HepG2 (cell line): ENCODE measurements around the gene NAV1. TPM values are rescaled to one million over a fixed set of nuclear protein-coding genes. Genes with fewer than 3 reads are reported as not detected.
A peak's percentile ranks its signal among the peaks of the same experiment; 100 is the strongest.

Experiments used
- ATF6 ChIP-seq: sonication (generic); formaldehyde crosslinking; conservative IDR thresholded peaks from 2 replicates; pipeline ENCODE4 v1.4.0; 2020; ENCODE audit warnings: missing genetic modification reagents
- CC2D1A ChIP-seq: sonication (generic); formaldehyde crosslinking; IDR thresholded peaks from 2 replicates; pipeline ENCODE4 v1.8.1; 2023; ENCODE audit warnings: mild to moderate bottlenecking, missing genetic modification reagents
- FOXA3 ChIP-seq: IDR thresholded peaks from 2 replicates; pipeline ENCODE4 v1.6.1; 2016; ENCODE audit warnings: missing genetic modification reagents, missing compliant biosample characterization
- FOXP1 ChIP-seq, 2 experiments: fragments of 450-650 bp in 1 of 2; IDR thresholded peaks; 2 replicates each; pipeline ENCODE4 v1.6.1; 2017 to 2018; ENCODE audit warnings: antibody characterized with exemption in 1 of 2
- HMG20B ChIP-seq: conservative IDR thresholded peaks from 2 replicates; pipeline ENCODE4 v1.6.1; 2016; ENCODE audit warnings: missing genetic modification reagents, missing compliant biosample characterization
- HNRNPLL ChIP-seq: fragments of 200-400 bp; formaldehyde crosslinking; IDR thresholded peaks from 2 replicates; pipeline ENCODE4 v1.6.1; 2017; ENCODE audit warnings: mild to moderate bottlenecking, low read depth, low read length; ENCODE audit not compliant: poor library complexity, severe bottlenecking
- KIAA2018 ChIP-seq: sonication (generic); formaldehyde crosslinking; IDR thresholded peaks from 2 replicates; pipeline ENCODE4 v1.5.0; 2020; ENCODE audit warnings: mild to moderate bottlenecking, missing genetic modification reagents, borderline replicate concordance
- TEF ChIP-seq: sonication (generic); formaldehyde crosslinking; IDR thresholded peaks from 2 replicates; pipeline ENCODE4 v1.5.0; 2020; ENCODE audit warnings: missing genetic modification reagents
- YEATS2 ChIP-seq: sonication (generic); formaldehyde crosslinking; IDR thresholded peaks from 2 replicates; pipeline ENCODE4 v1.4.0; 2020; ENCODE audit warnings: missing genetic modification reagents, borderline replicate concordance
- ZBTB21 ChIP-seq: sonication (generic); formaldehyde crosslinking; IDR thresholded peaks from 2 replicates; pipeline ENCODE4 v1.4.0; 2020; ENCODE audit warnings: missing genetic modification reagents
- ZBTB3 ChIP-seq: sonication (generic); formaldehyde crosslinking; IDR thresholded peaks from 2 replicates; pipeline ENCODE4 v1.4.0; 2020; ENCODE audit warnings: low read depth, mild to moderate bottlenecking, moderate library complexity, missing genetic modification reagents, borderline replicate concordance
- ZFP91 ChIP-seq: sonication (generic); formaldehyde crosslinking; IDR thresholded peaks from 2 replicates; pipeline ENCODE4 v1.9.0; 2022; ENCODE audit warnings: missing genetic modification reagents, mild to moderate bottlenecking, borderline replicate concordance
- ZFY ChIP-seq: sonication (generic); formaldehyde crosslinking; IDR thresholded peaks from 2 replicates; pipeline ENCODE4 v1.4.0; 2020; ENCODE audit warnings: missing genetic modification reagents
- ZKSCAN1 ChIP-seq: fragments of 150-350 bp; IDR thresholded peaks from 2 replicates; pipeline ENCODE4 v1.6.1; 2014; ENCODE audit warnings: low read length
- ZNF567 ChIP-seq: sonication (generic); formaldehyde crosslinking; IDR thresholded peaks from 2 replicates; pipeline ENCODE4 v1.8.1; 2023; ENCODE audit warnings: mild to moderate bottlenecking, missing genetic modification reagents, borderline replicate concordance
- ZNF570 ChIP-seq: sonication (generic); formaldehyde crosslinking; IDR thresholded peaks from 2 replicates; pipeline ENCODE4 v1.4.0; 2020; ENCODE audit warnings: mild to moderate bottlenecking, missing genetic modification reagents, borderline replicate concordance
- ZNF784 ChIP-seq: sonication (generic); formaldehyde crosslinking; IDR thresholded peaks from 2 replicates; pipeline ENCODE4 v1.5.1; 2020; ENCODE audit warnings: missing genetic modification reagents, mild to moderate bottlenecking, borderline replicate concordance
- polyA plus RNA-seq, 8 experiments: library from polyadenylated mRNA; depleted of rRNA in 3 of 8; stranded (reverse) in 7 of 8; unstranded in 1 of 8; fragments of >200 nt; fragmentation: Illumina TruSeq in 4 of 8; extraction: Trizol in 4 of 8; gene quantifications; 2 replicates each; pipeline versions ENCODE4 v1.2.1 to v1.2.3, GENCODE V29; 2011 to 2016; ENCODE audit warnings: low read depth in 4 of 8, missing spikeins in 1 of 8, mixed read lengths in 1 of 8; ENCODE audit not compliant: insufficient read depth in 1 of 8
- total RNA-seq, 5 experiments: library from RNA; depleted of rRNA; stranded (reverse); fragments of >200 nt; fragmentation: Illumina TruSeq; extraction: Trizol; gene quantifications; 2 replicates each; pipeline ENCODE4 v1.2.3, GENCODE V29; 2016; ENCODE audit warnings: low read depth in 1 of 5

NAV1 gene
- total and polyA plus RNA-seq, 2 of the 13 experiments (the other 11 are each of a cell fraction or from before 2014, with no cell fraction given): not detected

GRCh38 chr1:201500670-201501120, 38.2 kb upstream of the NAV1 start (continued):
- TF ChIP-seq ZFP91 (CRISPR knock-in tag): no peak
- TF ChIP-seq ZNF570: no peak
- no peak for TF ChIP-seq YEATS2 (CRISPR knock-in tag)
- no peak for TF ChIP-seq ZKSCAN1
- TF ChIP-seq ATF6 (CRISPR knock-in tag): no peak
- TF ChIP-seq HMG20B (CRISPR knock-in tag): peak; percentile 58; the same call in 1 of the 2 replicates
- TF ChIP-seq FOXA3: peak; percentile 56
- TF ChIP-seq ZNF567 (CRISPR knock-in tag): no peak
- no peak for TF ChIP-seq KIAA2018
- TF ChIP-seq FOXP1 (IDR thresholded peaks at IDR 0.05): no peak
- no peak for TF ChIP-seq FOXP1 (CRISPR knock-in tag; IDR thresholded peaks at IDR 0.05)
- TF ChIP-seq ZBTB21: no peak
- no peak for TF ChIP-seq HNRNPLL
- TF ChIP-seq ZNF784 (CRISPR knock-in tag): no peak
- TF ChIP-seq ZBTB3 (CRISPR knock-in tag): no peak
- TF ChIP-seq ZFY (CRISPR knock-in tag): peak; percentile 36; the same call in 1 of the 2 replicates
- no peak for TF ChIP-seq CC2D1A (CRISPR knock-in tag)
- no peak for TF ChIP-seq TEF (CRISPR knock-in tag)
